OCI-M2 (cell line): Measurements from ENCODE around the gene NR2F6.
"Not testable (repeated sequence)": the region's sequence is repeated elsewhere in the genome, so short reads cannot be mapped to it uniquely, and the experiment has no call there.

ENCODE experiments used
- DNase-seq: peaks from one replicate; lab custom pipeline; 2025; ENCODE audit not compliant: unreplicated experiment; lab: John Stamatoyannopoulos, UW

The NR2F6 gene

GRCh38 chr19:17213334-17213733, 32.4 kb downstream of the NR2F6 start:
- DNase-seq: no peak

- no peak for DNase-seq
Observed at GRCh38 chr19:17211547-17212446, 33.9 kb downstream of the NR2F6 start.

GRCh38 chr19:17210296-17210695, 35.4 kb downstream of the NR2F6 start:
- DNase-seq: no peak

GRCh38 chr19:17209126-17210036, 36.3 kb downstream of the NR2F6 start:
- DNase-seq: no peak

- DNase-seq: no peak
Observed at GRCh38 chr19:17206736-17207581, 38.8 kb downstream of the NR2F6 start.

- DNase-seq: no peak
Observed at GRCh38 chr19:17205237-17206140, 40.2 kb downstream of the NR2F6 start.

- DNase-seq: no peak
Observed at GRCh38 chr19:17202713-17203112, 43.0 kb downstream of the NR2F6 start.

GRCh38 chr19:17202249-17202648, 43.5 kb downstream of the NR2F6 start:
- no peak for DNase-seq

GRCh38 chr19:17200408-17201079, 45.2 kb downstream of the NR2F6 start:
- no peak for DNase-seq

- DNase-seq: no peak
Observed at GRCh38 chr19:17197666-17198065, 48.1 kb downstream of the NR2F6 start.

- no peak for DNase-seq
Observed at GRCh38 chr19:17196610-17197009, 49.1 kb downstream of the NR2F6 start.

- DNase-seq: no peak
Observed at GRCh38 chr19:17195106-17195505, 50.6 kb downstream of the NR2F6 start.

GRCh38 chr19:17194608-17195007, 51.1 kb downstream of the NR2F6 start:
- DNase-seq: no peak

- no peak for DNase-seq
Observed at GRCh38 chr19:17192751-17193150, 53.0 kb downstream of the NR2F6 start.

GRCh38 chr19:17191736-17192135, 54.0 kb downstream of the NR2F6 start:
- DNase-seq: not testable (repeated sequence)

- no peak for DNase-seq
Observed at GRCh38 chr19:17185590-17185989, 60.1 kb downstream of the NR2F6 start.

- no peak for DNase-seq
Observed at GRCh38 chr19:17184371-17184841, 61.3 kb downstream of the NR2F6 start.

- DNase-seq: no peak
Observed at GRCh38 chr19:17183858-17184321, 61.8 kb downstream of the NR2F6 start.

- DNase-seq: no peak
Observed at GRCh38 chr19:17183271-17183761, 62.4 kb downstream of the NR2F6 start.
